A549 (cell line): Measurements from ENCODE around the gene EIF2B2. TPM values are rescaled to one million over a fixed set of nuclear protein-coding genes. Genes with fewer than 3 reads are reported as not detected.

Experiments
- ATAC-seq, 2 experiments: fragments of 200-7000 bp in 1 of 2; fragments of >200 bp in 1 of 2; cut with Nextera tagmentation in 1 of 2; cut with Tn5 transposase in 1 of 2; 3 replicates each; pipeline versions ENCODE4 v1.8.0 to v1.9.1; 2018 to 2020; ENCODE audit warnings: mild to moderate bottlenecking in 1 of 2, moderate library complexity in 1 of 2
- CTCF ChIA-PET: fragments of 300-600 bp; sonication (Branson Sonifier 250); formaldehyde crosslinking; extraction: SDS; loops from one replicate; lab custom pipeline; 2021; ENCODE audit warnings: antibody characterized with exemption, inconsistent platforms; lab: Yijun Ruan, JAX
- POLR2A ChIA-PET: fragments of 350-600 bp; formaldehyde crosslinking; extraction: SDS; loops from one replicate; lab custom pipeline; 2021; ENCODE audit warnings: antibody characterized with exemption, inconsistent platforms; lab: Yijun Ruan, JAX
- DNase-seq, 2 experiments: peaks; one replicate each; pipeline versions ENCODE4 v3.0.0 to v3.0.0-alpha.2; 2011 to 2016; ENCODE audit warnings: low read depth in 1 of 2, low spot score in 1 of 2
- FAIRE-seq: peaks from 2 replicates; lab custom pipeline; 2011; peaks lifted over from hg19 to GRCh38; lab: Jason Lieb, UNC
- H3K27ac ChIP-seq, 2 experiments: fragments of >200 bp; sonication (Bioruptor Twin); formaldehyde crosslinking; 3 replicates each; pipeline ENCODE4 v1.5.1; 2016 to 2017
- H3K4me1 ChIP-seq: fragments of >200 bp; sonication (Bioruptor Twin); formaldehyde crosslinking; 3 replicates; pipeline ENCODE4 v1.6.1; 2016
- H3K4me2 ChIP-seq: fragments of >200 bp; sonication (Bioruptor Twin); formaldehyde crosslinking; 3 replicates; pipeline ENCODE4 v1.6.1; 2016
- H3K4me3 ChIP-seq: fragments of >200 bp; sonication (Bioruptor Twin); formaldehyde crosslinking; 3 replicates; pipeline ENCODE4 v1.5.1; 2016
- H3K9me3 ChIP-seq: fragments of >200 bp; sonication (Bioruptor Twin); formaldehyde crosslinking; 3 replicates; pipeline ENCODE4 v1.6.1; 2016
- BHLHE40 ChIP-seq: IDR thresholded peaks from 2 replicates; pipeline ENCODE4 v1.6.1; 2012; ENCODE audit warnings: low read depth, low read length, inconsistent platforms
- EHMT2 ChIP-seq: fragments of 200-600 bp; sonication (generic); IDR thresholded peaks from 2 replicates; pipeline ENCODE4 v1.6.1; 2016; ENCODE audit warnings: antibody characterized with exemption, low read depth, mild to moderate bottlenecking, moderate library complexity
- EP300 ChIP-seq, 2 experiments: fragments of >200 bp; sonication (Bioruptor Twin); formaldehyde crosslinking; IDR thresholded peaks; 2 replicates in 1 of 2; 3 replicates in 1 of 2; pipeline ENCODE4 v1.6.1; 2016 to 2017
- FOSL2 ChIP-seq, 2 experiments: fragments of 450-650 bp in 1 of 2; fragments of >200 bp in 1 of 2; sonication (Bioruptor Twin) in 1 of 2; formaldehyde crosslinking; IDR thresholded peaks; 2 replicates each; pipeline versions ENCODE4 v1.5.0 to v1.6.1; 2016 to 2020; ENCODE audit warnings: mild to moderate bottlenecking in 1 of 2, moderate library complexity in 1 of 2
- HOXB13 ChIP-seq: fragments of 250-450 bp; sonication (Bioruptor Pico); IDR thresholded peaks from 2 replicates; pipeline ENCODE4 v1.5.0; 2020; ENCODE audit warnings: low read depth, mild to moderate bottlenecking, moderate library complexity
- HOXB5 ChIP-seq: fragments of 250-450 bp; sonication (Bioruptor Pico); IDR thresholded peaks from 2 replicates; pipeline ENCODE4 v1.5.0; 2020; ENCODE audit warnings: mild to moderate bottlenecking, moderate library complexity
- JUN ChIP-seq, 2 experiments: fragments of >200 bp; sonication (Bioruptor Twin); formaldehyde crosslinking; IDR thresholded peaks; 2 replicates in 1 of 2; 3 replicates in 1 of 2; pipeline ENCODE4 v1.6.1; 2016 to 2017
- KDM1A ChIP-seq: fragments of 200-600 bp; sonication (generic); IDR thresholded peaks from 2 replicates; pipeline ENCODE4 v1.6.1; 2016; ENCODE audit warnings: low read depth, mild to moderate bottlenecking
- MAX ChIP-seq: IDR thresholded peaks from 2 replicates; pipeline ENCODE4 v1.6.1; 2012
- NR3C1 ChIP-seq: fragments of >200 bp; sonication (Bioruptor Twin); formaldehyde crosslinking; IDR thresholded peaks from 3 replicates; pipeline ENCODE4 v1.6.1; 2017
- POLR2AphosphoS2 ChIP-seq: conservative IDR thresholded peaks from 2 replicates; pipeline ENCODE4 v1.6.1; 2012; ENCODE audit warnings: low read length, improper control_type of control experiment, inconsistent platforms
- RARB ChIP-seq: fragments of 250-450 bp; sonication (Bioruptor Pico); IDR thresholded peaks from 2 replicates; pipeline ENCODE4 v1.8.0; 2021; ENCODE audit warnings: mild to moderate bottlenecking, moderate library complexity
- REST ChIP-seq: fragments of 200-600 bp; sonication (generic); IDR thresholded peaks from 2 replicates; pipeline ENCODE4 v1.6.1; 2016; ENCODE audit warnings: antibody characterized with exemption, mild to moderate bottlenecking, moderate library complexity
- TFCP2L1 ChIP-seq: fragments of 250-450 bp; sonication (Bioruptor Pico); IDR thresholded peaks from 2 replicates; pipeline ENCODE4 v1.5.0; 2021; ENCODE audit warnings: mild to moderate bottlenecking
- USF2 ChIP-seq: fragments of 450-650 bp; IDR thresholded peaks from 2 replicates; pipeline ENCODE4 v1.6.1; 2014; ENCODE audit warnings: antibody characterized with exemption
- ZFP36 ChIP-seq: fragments of 450-650 bp; IDR thresholded peaks from 2 replicates; pipeline ENCODE4 v1.6.1; 2014; ENCODE audit warnings: borderline replicate concordance; ENCODE audit not compliant: partially characterized antibody
- ZNF302 ChIP-seq: fragments of 250-450 bp; sonication (Bioruptor Pico); IDR thresholded peaks from 2 replicates; pipeline ENCODE4 v1.9.0; 2021; ENCODE audit warnings: inconsistent platforms, mild to moderate bottlenecking, moderate library complexity
- WGBS: methylation state at CpG from one replicate; pipeline ENCODE4 v1.1.6; 2017; ENCODE audit errors: missing lambda C conversion rate; 5-methylcytosine and 5-hydroxymethylcytosine counted together
- polyA plus RNA-seq, 4 experiments: library from polyadenylated mRNA; depleted of rRNA in 3 of 4; stranded (reverse); fragments of >200 nt; fragmentation: RNase III in 1 of 4; extraction: RNeasy Plus Mini Kit Qiagen cat#74134 plus additional on column Dnase treatment in 1 of 4; gene quantifications; 2 replicates in 3 of 4; 3 replicates in 1 of 4; pipeline ENCODE4 v1.2.3, GENCODE V29; 2011 to 2017

EIF2B2 gene
- polyA plus RNA-seq, 2 of the 4 experiments (the other 2 are of a cell fraction): 88.4 to 116 TPM

- FAIRE-seq: no peak
- no peak for DNase-seq
- Histone ChIP-seq H3K27ac (no peak overlapping the region), H3K4me3 (no peak overlapping the region), H3K4me1 (peaks cover 5% of the 10 kb centered on the region; the same call in 1 of the 3 replicates), H3K4me2 (no peak overlapping the region), H3K9me3 (no peaks in the 10 kb centered on the region)
- WGBS: 68% methylated on average over 11 of the region's 11 CpGs
- ATAC-seq: no peak
- CTCF ChIA-PET: interaction anchor here (1.5 to 11.6 kb wide), 3 partner anchors 13 to 127 kb away, joined by 4 to 105 read pairs (median 24); no protein-coding TSS in a partner anchor
- TF ChIP-seq HOXB5 (CRISPR knock-in tag): no peak
- TF ChIP-seq, all 56 proteins: peak for 0
- POLR2A ChIA-PET: no interaction called here
These were observed 40.7 kb upstream of the EIF2B2 start for GRCh38 chr14:74962046-74962445.

DNA sequence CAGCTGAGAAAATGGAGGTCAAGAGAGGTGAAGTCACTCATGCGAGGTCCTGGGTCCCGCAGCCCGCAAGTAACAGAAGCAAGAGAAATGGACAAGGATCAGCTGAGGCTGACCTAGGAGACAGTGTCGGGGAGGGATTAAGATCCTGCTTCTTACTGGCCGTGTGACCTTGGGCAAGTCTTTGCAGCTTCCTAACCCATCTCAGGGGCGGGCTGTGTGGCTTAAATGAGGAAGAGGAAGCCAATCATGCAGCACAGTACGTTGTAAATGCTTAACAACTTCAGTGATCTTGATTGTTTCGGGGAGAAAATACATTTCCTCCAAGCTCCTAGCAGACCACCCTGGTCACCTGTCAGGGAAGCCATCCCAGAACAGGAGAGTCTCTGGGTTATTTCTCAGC, 40.2 kb upstream of the EIF2B2 start:
- no peak for TF ChIP-seq USF2
- no peak for TF ChIP-seq BHLHE40
- TF ChIP-seq FOSL2 (IDR thresholded peaks at IDR 0.05): no peak
- no peak for TF ChIP-seq FOSL2 (CRISPR knock-in tag; IDR thresholded peaks at IDR 0.05)
- no peak for TF ChIP-seq RARB (CRISPR knock-in tag)
- TF ChIP-seq HOXB13 (CRISPR knock-in tag): no peak
- TF ChIP-seq ZNF302 (CRISPR knock-in tag): no peak
- TF ChIP-seq KDM1A: no peak
- TF ChIP-seq NR3C1: no peak
- no peak for TF ChIP-seq EP300 (IDR thresholded peaks at IDR 0.05)
- TF ChIP-seq TFCP2L1: no peak
- no peak for TF ChIP-seq POLR2AphosphoS2
- no peak for TF ChIP-seq MAX
- TF ChIP-seq EHMT2: no peak
- TF ChIP-seq, all 56 proteins: peak for 0
- CTCF ChIA-PET: interaction anchor here (0.5 to 11.6 kb wide), 4 partner anchors 13 to 126 kb away, joined by 3 to 105 read pairs (median 14); no protein-coding TSS in a partner anchor
- 52% methylated on average over 8 of the region's 8 CpGs for WGBS

GRCh38 chr14:74963178-74963704, 39.5 kb upstream of the EIF2B2 start:
- TF ChIP-seq JUN (IDR thresholded peaks at IDR 0.05): no peak
- no peak for TF ChIP-seq REST
- TF ChIP-seq HOXB5 (CRISPR knock-in tag): no peak
- no peak for TF ChIP-seq ZFP36
- no peak overlapping the region for H3K27ac ChIP-seq
- peak in 1 of 2 experiments; percentile 14; a peak in 2 of 6 replicates for ATAC-seq
- peaks cover 5% of the 10 kb centered on the region; the same call in 1 of the 3 replicates for H3K4me1 ChIP-seq
- ChIA-PET CTCF (interaction anchor here (0.6 to 4.4 kb wide), 4 partner anchors 16 to 1071 kb away, joined by 3 to 24 read pairs (median 10); no protein-coding TSS in a partner anchor), POLR2A (no interaction called here)
- FAIRE-seq: no peak
- H3K9me3 ChIP-seq: no peaks in the 10 kb centered on the region
- H3K4me2 ChIP-seq: no peak overlapping the region
- H3K4me3 ChIP-seq: no peak overlapping the region
- DNase-seq: no peak
- 42% methylated on average over 12 of the region's 12 CpGs for WGBS

More for the DNA sequence above, 40.2 kb upstream of the EIF2B2 start:
- DNase-seq (no peak), FAIRE-seq (no peak), ATAC-seq (no peak)
- H3K27ac ChIP-seq: no peak overlapping the region
- no peaks in the 10 kb centered on the region for H3K9me3 ChIP-seq
- no peak overlapping the region for H3K4me2 ChIP-seq
- peaks cover 5% of the 10 kb centered on the region; the same call in 1 of the 3 replicates for H3K4me1 ChIP-seq
- no peak overlapping the region for H3K4me3 ChIP-seq
- POLR2A ChIA-PET: no interaction called here
